ENCODE measurements around the gene BCAS1. TPM values are rescaled to one million over a fixed set of nuclear protein-coding genes. Genes with fewer than 3 reads are reported as not detected.
A peak's percentile ranks its signal among the peaks of the same experiment; 100 is the strongest.

BCAS1 gene
- total and polyA plus RNA-seq, 10 of the 15 experiments (the other 5 are each of a cell fraction or from before 2014, with no cell fraction given) = 0.21 to 1.4 (median 0.55) TPM

DNA sequence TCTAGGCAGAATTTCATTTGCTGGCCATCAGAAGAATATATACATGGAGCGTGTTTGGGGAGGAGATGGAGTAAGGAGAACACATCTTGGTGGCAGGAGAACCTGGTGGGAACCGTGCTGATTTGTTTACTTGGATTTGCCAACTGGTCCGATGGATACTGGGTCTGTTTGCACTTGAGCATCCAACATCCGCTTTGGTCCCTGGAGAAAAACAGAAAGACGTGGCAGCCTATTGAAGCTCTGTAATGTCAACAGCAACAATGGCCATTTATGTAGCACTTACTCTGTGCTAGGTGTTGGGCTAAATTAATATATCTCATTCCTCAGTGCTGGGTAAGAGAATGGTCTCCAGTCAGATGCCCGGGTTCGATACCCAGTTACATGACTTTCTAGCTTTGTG, 125.6 kb downstream of the BCAS1 start (continued):
- TF ChIP-seq, protein P1, sequence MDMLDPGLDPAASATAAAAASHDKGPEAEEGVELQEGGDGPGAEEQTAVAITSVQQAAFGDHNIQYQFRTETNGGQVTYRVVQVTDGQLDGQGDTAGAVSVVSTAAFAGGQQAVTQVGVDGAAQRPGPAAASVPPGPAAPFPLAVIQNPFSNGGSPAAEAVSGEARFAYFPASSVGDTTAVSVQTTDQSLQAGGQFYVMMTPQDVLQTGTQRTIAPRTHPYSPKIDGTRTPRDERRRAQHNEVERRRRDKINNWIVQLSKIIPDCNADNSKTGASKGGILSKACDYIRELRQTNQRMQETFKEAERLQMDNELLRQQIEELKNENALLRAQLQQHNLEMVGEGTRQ (IDR thresholded peaks at IDR 0.05; ENCODE audit: borderline replicate concordance, low read depth, low read length) = no peak
- TF ChIP-seq RB1 (IDR thresholded peaks at IDR 0.05; ENCODE audit: borderline replicate concordance) = no peak
- TF ChIP-seq, protein P2, sequence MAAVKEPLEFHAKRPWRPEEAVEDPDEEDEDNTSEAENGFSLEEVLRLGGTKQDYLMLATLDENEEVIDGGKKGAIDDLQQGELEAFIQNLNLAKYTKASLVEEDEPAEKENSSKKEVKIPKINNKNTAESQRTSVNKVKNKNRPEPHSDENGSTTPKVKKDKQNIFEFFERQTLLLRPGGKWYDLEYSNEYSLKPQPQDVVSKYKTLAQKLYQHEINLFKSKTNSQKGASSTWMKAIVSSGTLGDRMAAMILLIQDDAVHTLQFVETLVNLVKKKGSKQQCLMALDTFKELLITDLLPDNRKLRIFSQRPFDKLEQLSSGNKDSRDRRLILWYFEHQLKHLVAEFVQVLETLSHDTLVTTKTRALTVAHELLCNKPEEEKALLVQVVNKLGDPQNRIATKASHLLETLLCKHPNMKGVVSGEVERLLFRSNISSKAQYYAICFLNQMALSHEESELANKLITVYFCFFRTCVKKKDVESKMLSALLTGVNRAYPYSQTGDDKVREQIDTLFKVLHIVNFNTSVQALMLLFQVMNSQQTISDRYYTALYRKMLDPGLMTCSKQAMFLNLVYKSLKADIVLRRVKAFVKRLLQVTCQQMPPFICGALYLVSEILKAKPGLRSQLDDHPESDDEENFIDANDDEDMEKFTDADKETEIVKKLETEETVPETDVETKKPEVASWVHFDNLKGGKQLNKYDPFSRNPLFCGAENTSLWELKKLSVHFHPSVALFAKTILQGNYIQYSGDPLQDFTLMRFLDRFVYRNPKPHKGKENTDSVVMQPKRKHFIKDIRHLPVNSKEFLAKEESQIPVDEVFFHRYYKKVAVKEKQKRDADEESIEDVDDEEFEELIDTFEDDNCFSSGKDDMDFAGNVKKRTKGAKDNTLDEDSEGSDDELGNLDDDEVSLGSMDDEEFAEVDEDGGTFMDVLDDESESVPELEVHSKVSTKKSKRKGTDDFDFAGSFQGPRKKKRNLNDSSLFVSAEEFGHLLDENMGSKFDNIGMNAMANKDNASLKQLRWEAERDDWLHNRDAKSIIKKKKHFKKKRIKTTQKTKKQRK (IDR thresholded peaks at IDR 0.05; ENCODE audit: low read depth, low read length) = no peak
- TF ChIP-seq FOXK2 (IDR thresholded peaks at IDR 0.05) = no peak

DNA sequence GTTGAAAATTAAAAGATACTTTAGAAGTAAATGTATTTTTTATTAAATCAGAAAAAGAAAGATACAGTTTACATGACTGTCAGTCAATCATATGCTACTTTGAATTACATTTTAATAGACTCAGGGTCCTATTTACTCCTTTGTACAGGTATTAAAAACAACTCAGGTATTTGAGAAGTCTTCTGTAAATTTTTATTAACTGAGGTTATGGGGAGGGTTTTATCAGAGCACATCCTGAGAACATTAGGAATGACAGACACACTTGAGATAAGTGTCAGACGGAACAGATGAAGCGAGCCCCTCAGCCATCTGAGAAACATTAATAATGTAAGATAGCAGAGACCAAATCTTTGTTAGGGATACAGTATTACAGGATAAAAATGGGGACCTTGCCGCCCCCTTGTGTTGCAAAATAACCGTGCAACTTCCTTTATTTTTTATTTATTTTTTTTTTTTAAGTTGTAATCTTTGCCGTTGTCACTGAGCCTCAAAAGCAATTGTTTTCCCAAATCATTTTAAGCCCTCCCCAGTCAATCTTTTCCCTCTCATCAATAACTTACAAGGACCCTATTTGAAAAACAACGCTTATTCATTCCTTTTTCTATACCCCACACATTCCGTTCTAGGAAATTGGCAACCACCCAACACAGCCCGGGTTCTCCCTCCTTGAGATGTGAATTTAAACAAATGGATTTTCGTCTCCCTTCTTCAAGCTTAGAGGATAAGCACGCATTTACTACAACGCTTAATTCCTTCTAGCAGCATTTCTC, 126.7 kb downstream of the BCAS1 start:
- ChIA-PET SMC1A (ENCODE audit: uncharacterized antibody, unreplicated experiment) (interaction anchor here (1.2 to 18.6 kb wide), 7 partner anchors 12 to 120 kb away, joined by 3 to 384 read pairs (median 23); no protein-coding TSS in a partner anchor), RAD21 (ENCODE audit: unreplicated experiment) (no interaction called here), CTCF (interaction anchor here (0.6 to 20.5 kb wide), 8 partner anchors 9 to 379 kb away, joined by 3 to 258 read pairs (median 4); no protein-coding TSS in a partner anchor), POLR2A (no interaction called here)
- in situ Hi-C loops (cut with MboI) = loop anchor here (5.0 kb wide), 4 partner anchors 119 to 531 kb away; no protein-coding TSS in a partner anchor
- H3K27me3 ChIP-seq (replicated peaks in 1 of 2; ENCODE audit: control insufficient read depth in 2 of 2, insufficient read depth in 2 of 2, low read length in 1 of 2) = no peaks in the 10 kb centered on the region
- H3K36me3 ChIP-seq (ENCODE audit: control insufficient read depth in 2 of 2, insufficient read depth in 2 of 2, low read length in 1 of 2) = no peaks in the 10 kb centered on the region
- H2AFZ ChIP-seq (ENCODE audit: control insufficient read depth, low read depth, low read length) = no peak overlapping the region
- 23% methylated on average over 11 of the region's 11 CpGs for WGBS (ENCODE audit: insufficient coverage, insufficient replicate concordance, low lambda C conversion rate, missing lambda C conversion rate)
- BruUV-seq (replicated peaks) = no TSS peak
- intact Hi-C loops (cut with micrococcal nuclease; ENCODE audit: unreplicated experiment) = loop anchor here (1.0 to 5.0 kb wide), 6 partner anchors 36 to 726 kb away; no protein-coding TSS in a partner anchor
- H3K4me1 ChIP-seq (ENCODE audit: control insufficient read depth, insufficient read depth, low read length) = peaks cover 42% of the 10 kb centered on the region
- H3K79me2 ChIP-seq (ENCODE audit: control insufficient read depth, insufficient read depth, low read length) = peaks cover 5% of the 10 kb centered on the region
- H3K9me3 ChIP-seq (replicated peaks; ENCODE audit: control insufficient read depth, insufficient read depth, low read length) = no peaks in the 10 kb centered on the region
- ATAC-seq (peak; percentile 13; the same call in 1 of the 3 replicates), FAIRE-seq (no peak), DNase-seq (ENCODE audit: low read depth, low spot score) (no peak)
- no peak overlapping the region for H3K4me2 ChIP-seq (ENCODE audit: control insufficient read depth, insufficient read depth)
- H3K9ac ChIP-seq (ENCODE audit: control insufficient read depth, insufficient read depth, low read length) = no peak overlapping the region
- no peak overlapping the region for H3K27ac ChIP-seq (ENCODE audit: control insufficient read depth, insufficient read depth)
- H4K20me1 ChIP-seq (ENCODE audit: control insufficient read depth, insufficient read depth) = no peaks in the 10 kb centered on the region
- no peak overlapping the region for H3K4me3 ChIP-seq
- TF ChIP-seq SUZ12 (IDR thresholded peaks at IDR 0.05; ENCODE audit: unreplicated experiment) (no peak), SMC3 (IDR thresholded peaks at IDR 0.05; ENCODE audit: borderline replicate concordance, low read length) (peak; percentile 65), MEF2A (IDR thresholded peaks at IDR 0.05; ENCODE audit: insufficient read depth, low read depth, low read length) (0 out of 2 replicates have a peak, but pooled peaks have one; percentile 10), ETV6 (conservative IDR thresholded peaks at IDR 0.05 in 1 of 2, IDR thresholded peaks at IDR 0.05 in 1 of 2; ENCODE audit: borderline replicate concordance in 1 of 2, low read depth in 1 of 2) (peak in 1 of 2 experiments; percentile 84; a peak in 1 of 4 replicates), NFXL1 (IDR thresholded peaks at IDR 0.05; ENCODE audit: borderline replicate concordance) (peak; percentile 92), HCFC1 (IDR thresholded peaks at IDR 0.05; ENCODE audit: low read length) (no peak), CREB1 (IDR thresholded peaks at IDR 0.05; ENCODE audit: low read depth) (no peak), ZNF384 (IDR thresholded peaks at IDR 0.05; ENCODE audit: borderline replicate concordance, low read depth, low read length) (peak; percentile 82)
- TF ChIP-seq, protein P3, sequence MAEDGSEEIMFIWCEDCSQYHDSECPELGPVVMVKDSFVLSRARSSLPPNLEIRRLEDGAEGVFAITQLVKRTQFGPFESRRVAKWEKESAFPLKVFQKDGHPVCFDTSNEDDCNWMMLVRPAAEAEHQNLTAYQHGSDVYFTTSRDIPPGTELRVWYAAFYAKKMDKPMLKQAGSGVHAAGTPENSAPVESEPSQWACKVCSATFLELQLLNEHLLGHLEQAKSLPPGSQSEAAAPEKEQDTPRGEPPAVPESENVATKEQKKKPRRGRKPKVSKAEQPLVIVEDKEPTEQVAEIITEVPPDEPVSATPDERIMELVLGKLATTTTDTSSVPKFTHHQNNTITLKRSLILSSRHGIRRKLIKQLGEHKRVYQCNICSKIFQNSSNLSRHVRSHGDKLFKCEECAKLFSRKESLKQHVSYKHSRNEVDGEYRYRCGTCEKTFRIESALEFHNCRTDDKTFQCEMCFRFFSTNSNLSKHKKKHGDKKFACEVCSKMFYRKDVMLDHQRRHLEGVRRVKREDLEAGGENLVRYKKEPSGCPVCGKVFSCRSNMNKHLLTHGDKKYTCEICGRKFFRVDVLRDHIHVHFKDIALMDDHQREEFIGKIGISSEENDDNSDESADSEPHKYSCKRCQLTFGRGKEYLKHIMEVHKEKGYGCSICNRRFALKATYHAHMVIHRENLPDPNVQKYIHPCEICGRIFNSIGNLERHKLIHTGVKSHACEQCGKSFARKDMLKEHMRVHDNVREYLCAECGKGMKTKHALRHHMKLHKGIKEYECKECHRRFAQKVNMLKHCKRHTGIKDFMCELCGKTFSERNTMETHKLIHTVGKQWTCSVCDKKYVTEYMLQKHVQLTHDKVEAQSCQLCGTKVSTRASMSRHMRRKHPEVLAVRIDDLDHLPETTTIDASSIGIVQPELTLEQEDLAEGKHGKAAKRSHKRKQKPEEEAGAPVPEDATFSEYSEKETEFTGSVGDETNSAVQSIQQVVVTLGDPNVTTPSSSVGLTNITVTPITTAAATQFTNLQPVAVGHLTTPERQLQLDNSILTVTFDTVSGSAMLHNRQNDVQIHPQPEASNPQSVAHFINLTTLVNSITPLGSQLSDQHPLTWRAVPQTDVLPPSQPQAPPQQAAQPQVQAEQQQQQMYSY (CRISPR knock-in tag; IDR thresholded peaks at IDR 0.05) = no peak
